Astrocyte of the hippocampus (primary cell): ENCODE results near the gene AQR.
A peak's percentile ranks its signal among the peaks of the same experiment; 100 is the strongest.
"Not testable (repeated sequence)": the region's sequence is repeated elsewhere in the genome, so short reads cannot be mapped to it uniquely, and the experiment has no call there.

Source experiments
- DNase-seq: peaks from one replicate; pipeline ENCODE4 v3.0.0; 2011; ENCODE audit warnings: low read depth, low spot score

AQR gene

DNA sequence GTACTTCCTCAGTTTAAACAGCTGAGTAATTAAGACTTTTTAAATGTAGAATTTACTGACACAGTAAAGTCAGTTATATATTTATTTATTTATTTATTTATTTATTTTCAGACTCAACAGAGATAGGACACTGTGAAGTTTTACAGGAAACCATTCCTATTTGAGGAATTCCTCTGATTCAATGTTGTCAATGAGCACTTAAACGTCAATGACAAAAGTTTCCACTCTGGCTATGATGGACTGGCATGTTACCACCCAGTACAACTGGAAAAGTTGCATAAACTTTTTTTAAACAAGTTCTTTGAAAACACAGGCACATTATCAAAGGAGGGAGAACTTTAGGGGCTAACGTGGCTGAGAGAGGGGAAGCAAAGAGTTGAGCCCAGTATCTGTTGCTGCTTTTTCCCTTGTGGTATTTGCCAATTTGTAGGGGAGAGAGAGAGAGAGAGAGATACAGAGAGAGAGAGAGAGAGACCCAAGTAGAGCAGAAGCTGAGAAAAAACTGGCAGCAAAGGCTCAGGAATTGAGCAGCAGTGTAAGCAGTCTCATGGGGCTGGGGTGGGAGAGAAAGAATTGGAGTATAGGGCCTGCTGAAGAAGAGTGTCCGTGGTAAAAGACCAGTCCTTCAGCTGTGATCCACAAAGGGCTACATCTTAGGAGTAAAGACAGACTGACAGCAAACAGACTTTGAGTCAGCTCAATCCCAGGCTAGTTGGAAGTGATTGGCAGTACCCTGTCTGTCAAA, 155.9 kb downstream of the AQR start:
- DNase-seq, result no peak

DNA sequence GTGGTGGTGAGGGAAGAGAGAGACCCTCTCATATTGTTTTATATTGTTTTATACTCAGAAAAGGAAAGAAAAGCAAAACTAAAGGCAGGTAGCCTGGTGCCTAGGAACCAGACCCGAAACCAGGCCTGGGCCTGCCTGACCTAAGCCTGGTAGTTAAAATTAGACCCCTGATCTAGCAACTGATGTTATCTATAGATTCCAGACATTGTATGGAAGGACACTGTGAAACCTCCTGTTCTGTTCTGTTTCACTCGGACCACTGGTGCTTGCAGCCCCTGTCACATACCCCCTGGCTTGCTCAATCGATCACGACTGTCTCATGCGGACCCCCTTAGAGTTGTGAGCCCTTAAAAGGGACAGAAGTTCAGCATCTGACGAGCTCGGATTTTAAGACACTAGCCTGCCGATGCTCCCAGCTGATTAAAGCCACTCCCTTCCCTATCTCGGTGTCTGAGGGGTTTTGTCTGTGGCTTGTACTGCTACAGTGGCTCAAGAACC, 156.6 kb downstream of the AQR start:
- DNase-seq, result not testable (repeated sequence)

DNA sequence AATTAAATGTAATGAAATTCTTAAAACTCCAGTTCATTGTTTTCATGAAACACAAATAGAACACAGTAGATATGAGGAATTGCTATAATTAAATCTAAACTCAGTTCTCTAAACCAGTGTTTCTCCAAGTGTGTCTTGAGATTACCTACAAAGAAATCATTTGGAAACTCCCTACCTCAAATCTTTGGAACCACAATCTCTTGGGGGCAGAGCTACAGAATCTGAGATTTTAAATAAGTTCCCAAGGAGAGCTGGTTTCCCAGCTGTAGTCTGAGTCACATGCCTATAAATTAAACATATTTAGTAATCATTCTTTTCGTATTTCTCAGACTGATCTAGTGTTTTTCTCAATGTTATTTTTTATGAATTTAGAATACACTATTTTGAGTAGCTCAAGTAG, 157.2 kb downstream of the AQR start:
- DNase-seq, result no peak

DNA sequence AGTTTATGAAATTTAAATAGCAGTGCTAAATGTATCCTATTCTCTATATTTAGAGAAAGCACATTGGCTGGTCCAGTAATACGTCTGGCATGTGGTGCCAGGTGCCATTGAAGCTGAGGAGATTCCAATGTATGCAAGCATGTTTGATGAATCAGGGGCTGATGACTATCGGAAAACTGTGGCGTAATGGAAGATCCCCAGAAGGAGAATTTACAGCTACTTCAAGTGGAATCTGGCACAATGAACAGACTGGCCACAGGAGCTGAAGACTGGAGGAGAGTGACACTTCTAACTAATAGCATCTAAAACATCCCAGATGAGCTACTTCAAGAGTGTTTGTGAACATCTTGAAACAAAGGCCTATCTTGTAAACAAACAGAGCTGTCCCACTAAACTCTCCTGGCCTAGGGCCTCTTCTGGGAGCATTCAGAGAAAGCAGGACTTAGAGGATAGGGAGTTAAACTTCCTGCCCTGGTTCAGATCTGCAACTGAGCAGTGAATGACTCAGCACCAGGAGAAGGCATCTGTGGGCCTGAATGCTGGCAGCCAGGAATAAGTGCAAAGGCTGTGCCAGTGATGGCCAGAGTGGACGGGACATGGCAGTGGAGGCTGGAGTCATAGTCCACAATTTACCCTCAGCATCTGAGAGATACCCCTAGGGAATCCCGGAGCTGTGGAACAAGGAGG, 159.0 kb downstream of the AQR start:
- DNase-seq, result peak; percentile 87

DNA sequence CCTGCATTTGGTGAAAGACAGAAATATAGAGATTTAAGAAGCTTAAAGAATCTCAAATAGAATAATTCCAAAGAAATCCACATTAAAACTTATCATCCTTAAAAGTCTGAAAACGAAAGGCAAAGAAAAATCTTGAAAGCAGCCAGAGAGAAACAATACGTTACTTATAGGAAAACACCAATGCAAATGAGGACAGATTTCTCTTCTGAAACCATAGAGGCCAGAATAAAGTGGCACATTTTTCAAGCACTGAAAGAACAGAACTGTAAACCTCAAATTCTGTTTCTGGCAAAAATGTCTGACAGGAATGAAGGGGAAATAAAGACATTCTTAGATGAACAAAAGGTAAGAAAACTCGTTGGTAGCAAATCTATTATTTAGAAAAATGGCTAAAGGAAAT, 160.4 kb downstream of the AQR start:
- DNase-seq, result no peak

DNA sequence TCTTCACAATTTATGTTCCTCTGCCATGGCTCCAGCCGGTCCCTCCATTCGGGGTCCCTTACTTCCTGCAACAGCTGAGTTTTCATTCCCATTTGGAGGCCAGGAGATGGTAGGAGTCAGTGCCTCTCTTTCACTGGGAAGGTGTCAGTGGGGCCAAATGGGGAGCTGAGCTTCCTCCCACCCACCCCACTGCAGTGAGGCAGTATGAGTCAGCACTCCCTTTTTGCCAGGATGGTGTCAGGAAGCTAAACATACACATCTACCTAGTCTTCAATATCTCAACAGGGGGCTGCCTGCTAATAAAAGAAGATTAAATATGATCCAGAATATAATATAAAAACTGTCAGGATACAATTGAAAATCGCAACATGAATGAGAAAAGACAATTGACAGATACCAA, 161.5 kb downstream of the AQR start:
- DNase-seq, result no peak

DNA sequence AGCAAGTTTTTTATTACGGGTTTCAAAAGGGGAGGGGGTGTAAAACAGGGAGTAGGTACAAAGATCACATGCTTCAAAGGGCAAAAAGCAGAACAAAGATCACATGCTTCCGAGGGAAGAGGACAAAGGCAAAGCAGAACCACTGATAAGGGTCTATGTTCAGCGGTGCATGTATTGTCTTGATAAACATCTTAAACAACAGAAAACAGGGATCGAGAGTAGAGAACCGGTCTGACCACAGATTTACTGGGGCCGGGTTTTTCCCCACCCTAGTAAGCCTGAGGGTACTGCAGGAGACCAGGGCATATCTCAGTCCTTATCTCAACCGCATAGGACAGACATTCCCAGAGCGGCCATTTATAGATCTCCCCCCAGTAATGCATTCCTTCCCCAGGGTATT, 162.3 kb downstream of the AQR start:
- not testable (repeated sequence) for DNase-seq

DNA sequence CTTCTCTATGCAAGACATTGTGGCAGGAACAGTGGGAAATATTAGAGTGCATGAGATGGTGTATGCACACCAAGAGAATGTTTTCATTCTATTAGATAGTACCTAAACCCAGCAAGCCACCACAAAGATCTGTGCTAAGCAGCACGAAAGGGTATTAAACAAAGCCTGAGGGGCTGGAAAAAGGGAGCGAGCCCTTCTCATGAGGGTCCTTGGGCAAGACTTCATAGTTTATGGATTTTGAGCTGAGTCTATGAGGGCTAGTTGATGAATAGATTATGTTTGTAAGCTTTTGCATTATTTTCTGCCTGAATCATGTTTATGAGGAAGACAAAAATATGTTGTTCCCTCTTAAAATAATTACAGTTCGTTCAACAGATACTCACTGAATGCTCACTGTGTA, 164.8 kb downstream of the AQR start:
- DNase-seq, result no peak

DNA sequence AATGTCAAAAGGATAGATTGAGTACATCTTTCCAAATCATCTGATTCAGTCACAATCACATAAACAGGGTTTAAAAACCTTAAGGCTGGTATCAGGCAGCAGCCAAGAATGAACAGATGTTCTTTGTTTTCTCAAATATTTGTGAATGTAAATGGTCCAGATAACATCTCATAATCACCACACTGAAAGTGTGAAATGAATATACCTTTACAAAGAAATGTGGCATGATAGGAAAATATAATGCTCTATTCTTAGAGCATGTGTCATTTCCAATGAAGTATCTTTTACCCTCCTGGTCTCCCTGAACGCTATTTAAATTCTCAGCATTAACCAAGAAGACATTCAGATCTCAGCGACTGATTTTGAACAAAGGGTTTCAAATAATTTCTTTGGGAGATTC, 165.4 kb downstream of the AQR start:
- DNase-seq, result no peak

DNA sequence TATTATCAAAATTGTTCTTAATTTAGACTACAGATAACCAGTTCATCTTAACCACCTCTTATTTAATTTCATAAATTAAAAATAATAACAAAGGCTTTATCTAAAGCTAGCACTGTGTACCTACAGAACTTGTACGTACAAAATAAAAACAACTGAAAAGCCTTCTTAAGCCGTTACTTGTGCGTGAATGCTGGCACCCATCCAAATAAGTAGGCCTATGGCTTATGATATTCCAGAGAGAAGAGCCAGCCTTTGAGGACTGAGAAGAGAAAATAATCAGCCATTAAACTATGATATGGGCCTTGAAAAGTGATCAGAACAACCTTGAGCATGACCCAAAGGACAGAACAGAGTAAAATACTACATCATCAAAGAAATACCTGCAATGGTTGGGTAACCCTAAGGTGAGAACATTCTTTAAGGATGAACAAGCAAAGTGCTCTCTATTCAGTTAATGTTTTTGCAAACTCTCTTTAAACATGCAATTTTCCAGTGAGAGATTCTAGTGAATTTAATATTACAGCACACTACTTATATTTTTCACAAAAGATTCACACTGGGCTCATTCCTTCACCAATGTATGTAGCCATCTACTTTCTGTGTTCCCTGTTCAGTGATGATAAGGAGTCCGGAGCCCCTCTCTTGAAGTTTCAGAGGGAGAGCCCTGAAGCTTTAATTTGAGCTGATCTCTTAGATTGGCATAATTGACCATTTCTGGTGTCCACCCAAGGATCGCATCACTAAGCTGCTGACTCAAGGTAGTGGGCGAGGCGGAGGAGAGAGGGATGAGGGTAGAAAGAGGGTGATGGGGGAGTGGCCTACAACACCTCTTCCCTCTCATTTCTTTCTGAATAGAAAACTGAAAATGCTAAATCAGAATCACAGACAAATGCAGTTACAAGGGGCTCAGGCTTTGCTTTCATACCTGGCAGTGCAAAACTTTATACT, 166.5 kb downstream of the AQR start:
- DNase-seq, result no peak

DNA sequence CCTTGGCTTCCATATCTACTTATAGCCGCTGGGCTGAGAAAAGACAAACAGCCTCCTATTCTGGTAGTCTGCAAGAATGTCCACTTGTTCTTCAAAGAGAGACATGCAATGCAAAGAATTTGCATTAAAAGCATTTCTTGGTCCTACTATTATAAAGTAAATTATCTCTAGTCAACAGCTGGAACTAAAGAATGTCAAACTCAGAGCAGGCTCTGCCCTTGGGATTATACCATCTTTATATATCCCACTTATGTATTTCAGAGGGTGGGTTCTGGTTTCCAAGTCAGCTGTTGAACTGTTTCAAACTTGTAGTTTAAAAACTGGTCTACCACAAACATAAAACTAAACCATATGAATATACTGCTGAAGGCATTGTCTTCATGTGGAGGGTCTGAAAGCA, 167.2 kb downstream of the AQR start:
- DNase-seq, result no peak
